HL-60 (cell line): ENCODE data around the gene TRIM43.
"Not testable (repeated sequence)": the region's sequence is repeated elsewhere in the genome, so short reads cannot be mapped to it uniquely, and the experiment has no call there.

Experiments used
- DNase-seq, 2 experiments: peaks; one replicate each; pipeline ENCODE4 v3.0.0-alpha.2; 2010 to 2020; ENCODE audit warnings: low read depth in 1 of 2, low spot score in 1 of 2
- H3K27ac ChIP-seq: fragments of 250-450 bp; sonication (Bioruptor Pico); replicated peaks from 2 replicates; pipeline ENCODE4 v1.5.1; 2020; ENCODE audit warnings: mild to moderate bottlenecking, moderate library complexity
- H3K27me3 ChIP-seq: fragments of 250-450 bp; sonication (Bioruptor Pico); 2 replicates; pipeline ENCODE4 v1.5.1; 2021; ENCODE audit warnings: mild to moderate bottlenecking, moderate library complexity; ENCODE audit not compliant: insufficient read depth, poor library complexity, severe bottlenecking
- H3K4me3 ChIP-seq: replicated peaks from 2 replicates; pipeline ENCODE4 v1.5.1; 2011; ENCODE audit warnings: mild to moderate bottlenecking, control low read depth, low read length; ENCODE audit not compliant: insufficient read depth

Gene TRIM43

GRCh38 chr2:95630987-95631386, 39.2 kb downstream of the TRIM43 start:
- not testable (repeated sequence) for H3K27ac ChIP-seq, H3K4me3 ChIP-seq, DNase-seq, H3K27me3 ChIP-seq

- not testable (repeated sequence) for DNase-seq, H3K4me3 ChIP-seq, H3K27ac ChIP-seq, H3K27me3 ChIP-seq
Observed at GRCh38 chr2:95633626-95634259, 41.9 kb downstream of the TRIM43 start.

GRCh38 chr2:95640515-95641288, 48.9 kb downstream of the TRIM43 start:
- H3K27ac ChIP-seq, DNase-seq, H3K27me3 ChIP-seq, H3K4me3 ChIP-seq: not testable (repeated sequence)

GRCh38 chr2:95641289-95641575, 49.4 kb downstream of the TRIM43 start:
- not testable (repeated sequence) for H3K4me3 ChIP-seq, H3K27me3 ChIP-seq, H3K27ac ChIP-seq, DNase-seq

GRCh38 chr2:95641787-95642186, 50.0 kb downstream of the TRIM43 start:
- H3K27me3 ChIP-seq, DNase-seq, H3K27ac ChIP-seq, H3K4me3 ChIP-seq: not testable (repeated sequence)

GRCh38 chr2:95642360-95642759, 50.6 kb downstream of the TRIM43 start:
- H3K27ac ChIP-seq, H3K4me3 ChIP-seq, H3K27me3 ChIP-seq, DNase-seq: not testable (repeated sequence)

- not testable (repeated sequence) for DNase-seq, H3K4me3 ChIP-seq, H3K27me3 ChIP-seq, H3K27ac ChIP-seq
Observed at GRCh38 chr2:95642951-95643350, 51.1 kb downstream of the TRIM43 start.

GRCh38 chr2:95645312-95645711, 53.5 kb downstream of the TRIM43 start:
- H3K27ac ChIP-seq, DNase-seq, H3K4me3 ChIP-seq, H3K27me3 ChIP-seq: not testable (repeated sequence)

- H3K27me3 ChIP-seq, H3K4me3 ChIP-seq, H3K27ac ChIP-seq, DNase-seq: not testable (repeated sequence)
Observed at GRCh38 chr2:95646274-95646994, 54.6 kb downstream of the TRIM43 start.

GRCh38 chr2:95648894-95649544, 57.2 kb downstream of the TRIM43 start:
- not testable (repeated sequence) for H3K27ac ChIP-seq, H3K4me3 ChIP-seq, DNase-seq, H3K27me3 ChIP-seq
